HG03442 (cell line): Measurements from ENCODE around the gene FER.
"Not testable (repeated sequence)": the region's sequence is repeated elsewhere in the genome, so short reads cannot be mapped to it uniquely, and the experiment has no call there.

ENCODE experiments used
- ATAC-seq: cut with Tn5 transposase; IDR thresholded peaks from one replicate; pipeline ENCODE4 v1.9.1; 2021; ENCODE audit warnings: mild to moderate bottlenecking, moderate library complexity; ENCODE audit not compliant: unreplicated experiment

The FER gene

DNA sequence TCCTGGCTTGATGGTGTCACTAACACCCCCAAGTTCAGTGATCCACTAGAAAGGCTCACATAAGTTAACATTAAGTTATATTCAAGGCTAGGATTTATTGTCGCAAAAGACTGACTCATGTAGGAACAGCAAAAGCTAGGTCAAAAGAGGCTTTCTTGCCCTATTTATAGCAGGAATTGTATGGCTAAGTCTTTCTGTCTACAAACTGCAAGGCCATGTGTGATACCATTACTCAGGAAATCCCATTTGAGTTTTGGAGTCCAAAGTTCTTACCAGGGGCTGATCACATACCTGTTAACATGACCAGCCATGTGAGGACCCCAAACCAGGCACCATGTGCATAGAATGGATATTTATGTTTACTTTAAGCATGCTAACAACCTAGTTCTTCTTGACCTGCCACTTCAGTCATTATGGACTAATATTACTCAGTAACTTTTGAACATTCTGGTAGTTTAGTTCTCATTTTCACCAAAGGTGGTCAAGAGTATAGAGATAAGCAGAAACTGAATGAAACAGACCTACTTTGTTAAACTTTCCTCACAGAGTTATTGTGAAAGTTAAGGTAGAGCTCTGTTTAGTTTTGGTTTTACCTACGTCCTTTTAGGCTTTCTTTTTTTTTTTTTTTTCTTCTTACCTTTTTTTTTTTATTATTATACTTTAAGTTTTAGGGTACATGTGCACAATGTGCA is 281.1 kb downstream of the FER start:
- peak; percentile 60 for ATAC-seq

DNA sequence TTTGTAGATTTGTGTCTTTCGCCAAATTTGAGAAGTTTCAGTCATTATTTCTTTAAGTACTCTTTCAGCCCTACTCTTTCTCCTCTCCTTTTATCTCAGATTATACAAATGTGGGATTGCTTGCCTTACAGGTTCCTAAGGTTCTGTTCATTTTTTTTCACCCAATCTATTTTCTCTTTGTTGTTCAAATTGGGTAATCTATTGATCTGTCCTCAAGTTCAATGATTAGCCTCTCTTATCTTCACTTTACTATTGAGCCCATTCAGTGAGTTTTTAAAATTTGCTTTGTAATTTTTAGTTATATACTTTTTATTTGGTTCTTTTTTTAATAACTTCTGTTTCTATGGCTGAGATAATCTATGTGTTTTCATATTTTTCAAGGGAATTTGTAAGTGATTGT is 282.1 kb downstream of the FER start:
- ATAC-seq = no peak

DNA sequence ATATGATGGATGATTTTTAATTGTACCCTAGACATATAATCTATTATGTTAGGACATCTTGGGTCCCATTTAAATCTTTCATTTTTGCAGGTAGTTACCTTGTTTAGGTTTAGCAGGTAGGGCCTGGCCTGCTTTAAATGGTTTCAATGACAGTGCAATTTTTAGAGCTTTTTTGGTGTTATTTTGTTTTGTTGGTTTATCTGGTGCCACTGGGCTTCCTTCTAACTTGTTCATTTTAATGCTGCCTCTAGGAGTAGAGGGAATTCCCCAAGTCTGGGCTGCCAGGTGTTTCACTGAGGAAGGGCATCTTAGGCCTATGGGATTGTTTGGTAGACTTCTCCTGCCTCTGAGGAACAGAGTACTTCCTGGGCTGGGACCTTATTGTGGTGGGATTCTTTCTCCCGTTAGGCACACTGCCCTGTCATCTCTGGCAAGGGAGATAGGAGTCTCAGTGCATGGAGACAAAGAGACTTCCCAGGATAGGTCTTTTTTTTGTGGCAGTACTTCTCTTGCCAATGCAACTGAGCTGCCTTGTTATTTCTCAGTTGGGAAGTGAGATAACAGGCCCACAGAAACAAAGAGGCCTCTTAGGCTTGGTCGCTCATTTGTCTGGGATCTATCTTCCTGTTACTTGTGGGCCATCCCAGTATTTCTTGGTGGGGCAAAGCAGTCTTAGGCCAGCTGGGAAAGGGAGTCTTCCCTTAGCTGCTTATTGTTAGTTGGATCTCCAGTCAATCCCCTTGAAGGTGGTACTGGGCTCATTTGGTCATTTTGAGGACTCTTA is 282.9 kb downstream of the FER start:
- no peak for ATAC-seq

DNA sequence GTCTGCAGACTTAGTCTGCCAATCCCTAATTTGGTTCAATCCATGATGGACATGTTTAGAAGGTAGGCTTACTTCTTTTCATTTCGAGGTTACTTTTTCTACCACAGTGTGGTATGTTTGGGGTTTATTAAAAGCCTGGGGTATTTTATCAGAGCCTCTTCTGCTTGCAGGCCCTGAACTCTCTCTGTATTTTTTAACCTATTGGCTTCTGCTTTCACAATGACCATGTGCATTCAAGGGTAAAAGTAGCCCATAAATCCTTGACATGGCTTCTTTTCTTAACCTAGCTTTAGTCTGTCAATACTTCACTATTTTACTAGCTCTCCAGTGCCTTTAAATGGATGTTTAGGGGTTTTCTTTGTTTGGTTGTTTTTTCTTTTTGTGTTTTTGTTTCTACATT is 286.6 kb downstream of the FER start:
- ATAC-seq = peak; percentile 68

DNA sequence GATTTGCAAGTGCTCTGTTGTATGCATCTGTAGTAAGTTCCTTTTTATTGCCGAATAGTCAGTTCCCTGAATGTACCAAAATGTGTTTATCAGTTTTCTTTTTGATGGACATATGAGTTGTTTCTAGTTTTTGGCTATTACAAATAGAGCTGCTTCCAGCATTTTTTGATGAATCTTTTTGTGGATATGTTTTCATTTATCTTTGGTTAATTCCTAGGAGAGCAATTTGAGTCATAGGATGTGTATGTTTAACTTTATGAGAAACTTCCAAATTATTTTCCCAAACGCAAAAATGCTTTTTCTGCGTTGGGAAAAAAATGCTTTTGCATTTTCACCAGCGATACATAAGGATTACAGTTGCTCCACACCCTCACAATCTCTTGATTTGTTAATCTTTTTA is 287.7 kb downstream of the FER start:
- no peak for ATAC-seq

DNA sequence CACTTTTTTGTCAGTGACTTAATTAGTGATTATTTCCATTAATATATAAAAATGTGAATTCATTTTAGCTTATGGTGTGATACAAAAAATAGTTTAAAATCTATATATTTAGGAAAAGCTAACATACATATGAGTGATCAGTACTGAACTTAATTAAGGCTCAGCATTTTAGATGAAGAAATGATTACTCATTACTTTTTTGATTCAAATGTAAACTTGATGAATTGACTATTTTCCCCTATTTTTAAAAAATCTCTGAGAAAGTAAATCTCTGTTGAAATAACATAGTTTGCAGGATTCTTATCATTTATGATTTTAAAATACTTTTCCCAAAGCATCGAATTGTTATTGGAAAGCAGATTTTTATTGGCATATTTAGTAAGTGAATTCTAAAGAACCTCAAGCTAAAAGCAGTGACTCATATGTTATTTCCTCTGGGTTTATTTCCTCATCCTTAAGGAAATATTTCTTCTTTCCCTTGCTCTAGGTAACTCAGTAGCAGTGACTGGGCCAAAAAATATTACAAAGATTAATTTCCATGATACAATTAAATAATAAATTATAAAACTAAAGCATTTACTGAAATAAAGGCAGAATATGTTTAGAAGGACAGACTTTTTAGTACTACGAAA is 290.6 kb downstream of the FER start:
- ATAC-seq = no peak

DNA sequence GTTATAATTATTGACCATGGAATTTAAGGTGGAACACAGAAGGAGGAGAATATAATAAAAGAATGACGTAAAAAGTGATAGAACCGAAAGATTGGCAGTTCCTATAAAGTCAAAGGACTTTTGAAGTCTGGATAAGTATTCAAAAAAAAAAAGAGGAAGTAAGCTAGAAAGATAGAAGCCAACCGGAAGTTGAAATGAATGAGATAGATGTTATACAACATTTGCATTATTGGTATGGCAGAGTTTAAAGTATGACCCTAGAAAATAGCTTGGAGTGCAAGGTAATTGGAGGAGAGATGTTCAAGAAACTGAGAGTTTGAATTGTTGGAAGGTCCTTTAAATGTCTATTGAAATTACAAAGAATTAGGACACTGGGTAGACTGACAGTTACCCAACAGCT is 293.6 kb downstream of the FER start:
- ATAC-seq = no peak

DNA sequence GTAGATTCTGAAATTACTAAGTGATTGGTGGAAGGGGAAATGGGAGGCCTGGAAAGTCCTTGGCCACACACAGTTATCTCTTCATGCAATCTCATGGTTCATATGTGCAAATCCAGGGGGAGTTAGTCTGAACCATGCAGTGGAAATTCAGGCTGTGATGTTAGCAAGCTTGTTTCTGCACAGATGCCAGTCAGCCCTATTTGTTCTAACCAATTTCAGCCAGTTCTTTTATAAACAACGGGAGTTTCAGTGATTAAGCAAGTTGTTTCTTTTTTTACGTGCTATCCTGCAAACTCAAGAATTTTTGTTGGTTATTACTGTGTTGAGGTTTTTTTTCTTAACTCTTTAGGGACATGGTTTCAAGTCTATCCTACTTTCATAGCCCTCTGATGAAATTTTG is 298.0 kb downstream of the FER start:
- no peak for ATAC-seq

DNA sequence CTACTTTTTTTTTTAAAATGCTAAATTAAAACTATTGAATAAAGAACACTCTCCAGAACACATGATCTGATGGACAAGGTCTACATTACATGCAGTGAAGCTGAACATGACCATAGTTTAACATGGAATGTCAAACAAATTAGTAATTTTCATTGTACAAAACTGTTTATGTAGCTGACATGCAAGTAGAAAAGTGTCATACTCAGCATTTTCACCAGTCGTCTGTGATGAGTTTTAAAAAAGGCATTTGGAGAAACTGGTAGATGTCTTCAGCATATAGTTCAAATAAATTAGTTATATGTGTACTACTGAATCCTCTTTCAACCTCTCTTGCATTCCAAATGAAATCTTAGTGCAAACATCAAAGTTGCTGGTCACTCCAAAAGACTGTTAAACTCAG is 301.9 kb downstream of the FER start:
- no peak for ATAC-seq

DNA sequence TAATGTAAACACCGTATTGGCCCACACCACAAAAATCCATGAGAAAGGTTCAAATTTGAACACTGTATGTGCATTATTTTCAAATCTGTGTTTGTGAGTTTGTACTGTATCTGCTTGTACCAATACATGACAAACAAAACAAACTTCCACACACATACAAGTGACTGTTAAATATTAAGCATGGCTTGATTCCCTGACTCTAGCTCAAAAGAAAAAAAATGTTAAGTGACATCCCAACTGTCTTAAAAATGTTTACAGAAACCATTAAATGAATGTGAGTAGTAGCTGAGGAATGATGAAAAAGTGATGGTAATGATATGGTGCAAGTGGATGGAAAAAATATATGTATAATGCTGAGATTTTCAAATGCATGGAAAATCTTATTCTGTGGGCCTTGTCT is 302.6 kb downstream of the FER start:
- not testable (repeated sequence) for ATAC-seq

DNA sequence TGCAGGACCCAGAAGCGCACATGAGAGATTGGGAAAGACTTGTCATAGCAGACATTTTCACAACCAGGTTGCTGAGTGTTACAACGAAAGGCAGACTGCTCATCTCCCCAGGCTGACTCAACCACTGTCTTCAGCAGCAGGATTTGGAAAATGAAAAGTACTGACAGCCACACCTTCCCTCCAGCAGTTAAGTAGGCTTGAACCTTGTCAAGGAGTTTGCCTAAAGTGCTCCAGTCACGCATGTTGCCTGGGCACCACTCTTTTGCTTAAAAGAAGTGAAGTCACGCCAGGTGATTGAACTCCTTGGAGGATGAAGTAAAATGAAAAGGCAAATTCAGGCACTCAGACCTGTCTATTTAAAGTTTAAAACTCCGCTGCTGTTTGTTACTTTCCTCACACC is 304.5 kb downstream of the FER start:
- ATAC-seq = not testable (repeated sequence)

DNA sequence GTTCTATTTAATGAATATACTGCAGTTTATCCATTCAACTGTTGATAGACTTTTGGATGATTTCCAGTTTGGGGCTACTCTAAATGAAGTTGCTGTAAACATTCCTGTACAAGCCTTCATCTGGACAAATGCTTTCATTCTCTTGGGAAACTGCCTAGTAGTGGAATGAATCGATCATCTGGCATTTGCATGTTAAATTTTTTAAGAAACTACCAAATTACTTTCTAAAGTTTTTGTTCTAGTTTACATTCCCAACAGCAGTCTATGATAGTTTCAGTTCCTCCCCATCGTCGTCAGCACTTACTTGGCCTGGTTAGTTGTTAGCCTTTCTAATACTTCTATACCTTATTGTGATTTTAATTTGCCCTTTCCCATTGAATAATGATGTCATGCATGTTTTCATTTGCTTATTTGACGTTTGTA is 306.3 kb downstream of the FER start:
- no peak for ATAC-seq

DNA sequence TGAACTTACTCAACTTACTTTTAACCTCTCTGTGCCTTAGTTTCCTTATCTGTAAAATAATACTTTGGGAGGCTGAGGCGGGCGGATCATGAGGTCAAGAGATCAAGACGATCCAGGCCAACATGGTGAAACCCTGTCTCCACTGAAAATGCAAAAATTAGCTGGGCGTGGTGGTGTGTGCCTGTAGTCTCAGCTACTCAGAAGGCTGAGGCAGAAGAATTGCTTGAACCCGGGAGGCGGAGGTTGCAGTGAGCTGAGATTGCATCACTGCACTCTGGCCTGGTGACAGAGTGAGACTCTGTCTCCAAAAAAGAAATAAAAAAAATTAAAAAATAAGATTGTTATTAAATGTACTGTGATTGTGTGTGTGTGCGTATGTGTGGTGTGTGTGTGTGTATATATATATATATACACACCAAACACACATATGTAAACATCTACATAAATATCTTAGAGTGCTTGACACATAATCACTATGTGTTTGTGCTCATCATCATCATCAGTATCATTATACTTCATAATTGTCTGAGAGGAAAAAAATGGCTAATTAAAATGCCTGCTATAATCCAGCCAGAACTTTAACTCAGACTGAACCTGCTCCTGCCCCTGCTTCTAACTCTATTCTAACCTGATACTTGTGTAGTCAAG is 312.8 kb downstream of the FER start:
- no peak for ATAC-seq

DNA sequence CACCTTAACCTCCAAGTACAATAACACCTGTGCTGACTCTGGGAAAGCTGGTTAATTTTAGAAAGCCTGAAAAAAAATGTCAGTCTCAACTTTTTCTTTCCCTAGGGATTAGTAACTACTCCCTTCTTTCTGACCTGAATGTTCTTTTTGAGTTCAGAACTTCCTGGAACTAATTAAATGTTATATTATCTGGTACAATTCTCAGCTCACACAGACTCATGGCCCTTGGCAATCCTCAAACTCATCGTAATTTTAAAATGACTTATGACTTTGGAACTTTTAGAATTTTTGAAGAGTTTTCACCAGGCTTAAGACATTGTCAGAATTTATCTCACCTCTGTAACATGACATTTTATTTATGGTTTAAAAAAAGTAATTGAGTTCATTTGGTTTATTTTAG is 315.0 kb downstream of the FER start:
- no peak for ATAC-seq

DNA sequence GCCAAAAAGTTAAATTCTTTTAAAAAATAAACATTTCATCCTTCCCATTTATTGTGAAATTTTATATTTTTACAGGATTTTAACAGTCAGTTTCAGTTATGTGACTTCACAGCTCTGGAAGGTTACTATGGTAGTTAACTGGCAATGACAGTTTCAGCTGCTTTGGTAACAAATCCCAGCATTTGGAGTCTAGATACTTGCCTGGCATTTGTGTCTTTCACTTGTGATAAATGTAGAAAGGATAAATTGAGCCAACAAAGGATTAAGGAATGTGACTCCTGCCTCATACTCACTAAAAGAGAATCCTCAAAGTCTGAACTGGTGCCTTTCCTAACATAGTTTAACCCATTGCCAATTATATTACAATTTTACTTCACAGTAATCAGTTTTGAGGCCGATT is 315.5 kb downstream of the FER start:
- ATAC-seq = no peak

DNA sequence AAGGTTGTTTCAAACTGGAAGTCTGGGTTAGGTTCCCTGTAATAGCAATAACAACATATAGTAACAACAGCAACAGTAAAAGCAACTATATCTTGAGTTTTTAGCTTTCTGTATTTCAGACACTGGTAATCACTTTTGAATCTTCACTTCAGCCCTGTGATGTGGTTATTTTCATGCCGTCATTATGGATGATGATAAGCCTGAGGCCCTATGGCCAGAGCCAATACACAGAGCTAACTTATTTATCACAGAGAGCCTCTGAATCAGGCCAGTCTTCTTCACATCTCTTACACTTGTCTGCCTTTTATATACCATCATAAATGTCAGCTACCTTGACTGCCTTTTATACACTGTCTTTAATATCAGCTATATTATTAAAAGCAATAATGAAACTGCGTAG is 329.0 kb downstream of the FER start:
- ATAC-seq = no peak

DNA sequence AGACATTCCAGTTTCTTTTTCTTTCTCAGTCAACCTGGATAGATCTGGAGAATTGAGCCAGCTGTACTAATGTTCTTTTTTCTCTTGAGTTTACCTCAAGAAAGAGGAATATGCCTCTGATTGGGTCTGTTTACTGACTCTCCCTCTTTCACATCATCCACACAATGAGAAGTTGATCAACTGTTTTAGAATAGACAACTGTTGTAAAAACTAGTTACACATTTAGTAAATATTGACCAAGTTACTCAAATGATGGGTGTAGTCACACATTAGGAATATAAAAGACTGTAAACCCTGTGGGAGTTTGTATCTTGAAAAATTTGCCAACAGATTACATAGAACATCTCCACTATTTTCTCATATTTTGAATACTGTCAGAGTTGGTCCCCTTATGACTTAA is 330.8 kb downstream of the FER start:
- ATAC-seq = no peak

DNA sequence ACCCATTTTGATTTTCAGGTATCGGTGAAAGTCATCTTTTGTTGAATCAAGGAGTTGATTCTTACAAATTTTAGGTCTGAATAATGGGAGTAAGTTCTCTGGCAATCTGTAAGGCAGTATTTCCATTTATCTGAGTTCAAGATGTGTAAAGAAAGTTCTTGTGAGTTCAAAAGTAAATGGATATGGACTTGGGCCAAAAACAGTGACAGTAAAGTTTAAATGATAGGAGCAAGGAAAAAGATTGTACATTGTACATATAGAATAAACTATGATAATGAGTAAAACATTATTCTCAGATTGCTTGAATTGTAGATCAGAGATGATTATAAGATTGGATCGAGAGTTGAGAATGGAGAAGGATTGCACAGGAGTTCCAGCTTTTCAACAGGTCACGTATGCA is 332.8 kb downstream of the FER start:
- ATAC-seq = no peak

DNA sequence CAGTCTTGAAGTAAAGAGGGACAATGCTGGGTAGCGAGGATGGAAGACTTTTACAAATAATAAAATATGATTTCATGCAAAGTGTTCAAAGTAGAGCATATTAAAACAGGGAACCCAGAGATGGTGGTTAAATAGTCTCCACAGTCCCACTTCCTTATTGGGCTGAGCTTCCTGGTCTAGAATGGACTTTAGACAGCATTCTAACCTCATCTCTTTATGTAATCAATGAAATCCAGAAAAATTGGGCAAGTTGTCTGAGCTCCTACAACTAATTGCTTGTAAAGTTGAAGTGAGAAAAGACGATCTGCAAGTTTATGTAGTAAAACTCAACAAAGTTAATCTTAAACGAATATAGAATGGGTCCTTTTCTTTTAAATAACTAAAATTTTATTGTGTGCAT is 333.2 kb downstream of the FER start:
- ATAC-seq = no peak

DNA sequence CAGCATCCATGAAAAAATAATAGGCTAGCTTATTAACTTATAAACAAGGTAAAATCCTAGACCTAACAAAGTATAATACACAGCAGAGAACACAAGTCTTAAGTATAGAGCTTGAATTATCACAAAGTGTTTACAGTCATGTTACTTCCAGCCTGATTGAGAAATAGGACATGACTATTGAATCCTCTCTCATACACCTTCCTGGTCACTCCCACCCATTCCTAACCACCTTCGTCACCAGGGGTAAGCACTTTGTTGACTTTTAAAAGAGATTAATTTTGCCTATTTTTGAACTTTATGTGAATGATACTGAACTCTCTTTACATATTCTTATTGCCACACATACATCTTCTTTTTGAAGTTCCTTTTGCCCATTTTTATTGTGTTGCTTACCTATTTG is 336.2 kb downstream of the FER start:
- no peak for ATAC-seq

DNA sequence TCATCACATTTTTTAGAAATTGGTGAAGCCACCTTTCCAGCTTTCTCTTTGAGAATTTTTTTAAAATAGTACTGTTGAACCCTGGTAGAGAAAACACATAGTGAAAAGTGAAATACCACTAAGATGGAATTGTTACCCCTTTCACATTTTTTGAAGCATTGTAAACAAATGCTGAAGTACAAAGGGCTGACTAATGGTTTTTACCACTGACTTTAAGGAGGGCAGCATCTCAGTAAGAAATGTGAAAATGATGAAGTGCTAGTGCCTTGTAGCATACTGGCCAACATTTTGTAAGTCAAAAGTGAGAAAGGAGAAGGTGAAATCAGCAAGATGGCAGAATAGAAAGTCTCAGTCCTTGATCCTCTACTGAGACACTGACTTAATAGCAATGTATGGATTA is 341.5 kb downstream of the FER start:
- ATAC-seq = no peak

DNA sequence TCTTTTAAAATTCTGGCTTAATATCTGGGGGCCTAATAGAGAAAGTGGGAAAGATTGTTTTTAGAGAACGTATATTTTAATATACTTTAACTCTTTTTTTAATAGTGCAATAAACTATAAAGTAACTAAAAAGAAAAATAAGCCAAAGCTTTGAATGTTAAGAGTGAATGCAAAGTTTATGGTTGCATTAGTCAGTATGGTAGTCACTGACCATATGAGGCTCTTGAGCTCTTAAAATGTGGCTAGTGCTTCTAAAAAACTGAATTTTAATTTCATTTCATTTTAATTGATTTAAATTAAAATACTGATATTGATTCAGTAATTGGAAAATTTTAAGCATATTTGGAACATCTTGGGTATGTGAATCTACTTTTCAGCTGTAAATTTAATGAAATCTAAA is 351.4 kb downstream of the FER start:
- no peak for ATAC-seq
